SK-N-SH (cell line): ENCODE measurements around the gene MIOS. TPM values are rescaled to one million over a fixed set of nuclear protein-coding genes. Genes with fewer than 3 reads are reported as not detected.

Experiments used
- CTCF ChIA-PET: fragments of 300-600, 350-600 bp; formaldehyde crosslinking; extraction: SDS; loops from one replicate; lab custom pipeline; 2021; lab: Yijun Ruan, JAX
- POLR2A ChIA-PET: fragments of 350-600 bp; sonication (Branson Sonifier 250); formaldehyde crosslinking; extraction: SDS; loops from one replicate; lab custom pipeline; 2020; ENCODE audit warnings: antibody characterized with exemption, inconsistent platforms; lab: Yijun Ruan, JAX
- DNase-seq: peaks from one replicate; pipeline ENCODE4 v3.0.0; 2012
- H2AFZ ChIP-seq: fragments of 200-600 bp; sonication (generic); 2 replicates; pipeline ENCODE4 v1.8.1; 2016; ENCODE audit warnings: antibody characterized with exemption, mild to moderate bottlenecking, low read depth
- H3F3A ChIP-seq: fragments of 200-600 bp; sonication (generic); replicated peaks from 2 replicates; pipeline ENCODE3; 2016; ENCODE audit warnings: antibody characterized with exemption, mild to moderate bottlenecking; ENCODE audit not compliant: insufficient read depth
- H3K27ac ChIP-seq, 2 experiments: fragments of 200-500 bp in 1 of 2; fragments of 200-600 bp in 1 of 2; sonication (Bioruptor generic) in 1 of 2; sonication (generic), shearing (Covaris generic) in 1 of 2; 2 replicates each; pipeline versions ENCODE4 v1.5.1 to v1.6.1; 2014 to 2016; ENCODE audit warnings: low read depth in 2 of 2, inconsistent platforms in 1 of 2, low read length in 1 of 2, mild to moderate bottlenecking in 1 of 2, mixed read lengths in 1 of 2
- H3K27me3 ChIP-seq: fragments of 200-600 bp; sonication (generic), shearing (Covaris generic); 2 replicates; pipeline ENCODE4 v1.6.1; 2016; ENCODE audit warnings: mixed run types; ENCODE audit not compliant: insufficient read depth
- H3K36me3 ChIP-seq, 2 experiments: fragments of 200-500 bp in 1 of 2; fragments of 200-600 bp in 1 of 2; sonication (Bioruptor generic) in 1 of 2; sonication (generic) in 1 of 2; replicated peaks in 1 of 2; 2 replicates each; pipeline versions ENCODE3 to v1.5.1; 2014 to 2016; ENCODE audit warnings: low read length in 1 of 2, mild to moderate bottlenecking in 1 of 2; ENCODE audit not compliant: insufficient read depth in 2 of 2, control insufficient read depth in 1 of 2
- H3K4me1 ChIP-seq, 2 experiments: fragments of 200-500 bp in 1 of 2; fragments of 200-600 bp in 1 of 2; sonication (Bioruptor generic) in 1 of 2; sonication (generic), shearing (Covaris generic) in 1 of 2; 2 replicates each; pipeline versions ENCODE4 v1.5.1 to v1.6.1; 2014 to 2016; ENCODE audit warnings: low read depth in 1 of 2, low read length in 1 of 2, mixed run types in 1 of 2; ENCODE audit not compliant: insufficient read depth in 2 of 2, control insufficient read depth in 1 of 2
- H3K4me2 ChIP-seq: fragments of 200-600 bp; sonication (generic), shearing (Covaris generic); 2 replicates; pipeline ENCODE4 v1.6.1; 2017; ENCODE audit warnings: mixed run types
- H3K4me3 ChIP-seq, 2 experiments: fragments of 200-500 bp in 1 of 2; fragments of 200-600 bp in 1 of 2; sonication (Bioruptor generic) in 1 of 2; sonication (generic), shearing (Covaris generic) in 1 of 2; 2 replicates each; pipeline versions ENCODE4 v1.5.1 to v1.8.1; 2014 to 2016; ENCODE audit warnings: low read depth in 2 of 2, inconsistent platforms in 1 of 2, low read length in 1 of 2, mild to moderate bottlenecking in 1 of 2, mixed read lengths in 1 of 2, moderate library complexity in 1 of 2
- H3K79me2 ChIP-seq: fragments of 200-600 bp; sonication (generic); 2 replicates; pipeline ENCODE4 v1.8.1; 2017; ENCODE audit warnings: mild to moderate bottlenecking; ENCODE audit not compliant: insufficient read depth
- H3K9ac ChIP-seq: fragments of 200-600 bp; sonication (generic); 2 replicates; pipeline ENCODE4 v1.6.1; 2017; ENCODE audit warnings: mixed run types
- H3K9me2 ChIP-seq: fragments of 200-600 bp; sonication (generic); 2 replicates; pipeline ENCODE4 v1.6.1; 2017; ENCODE audit warnings: mixed run types
- H3K9me3 ChIP-seq: fragments of 200-600 bp; sonication (generic); 2 replicates; pipeline ENCODE4 v1.6.1; 2017; ENCODE audit warnings: mixed run types, mild to moderate bottlenecking, moderate library complexity
- H4K20me1 ChIP-seq: fragments of 200-600 bp; sonication (generic); 2 replicates; pipeline ENCODE4 v1.6.1; 2017; ENCODE audit warnings: mild to moderate bottlenecking, mixed run types; ENCODE audit not compliant: insufficient read depth
- CHD2 ChIP-seq: fragments of 150-350 bp; IDR thresholded peaks from 2 replicates; pipeline ENCODE4 v1.6.1; 2018; ENCODE audit warnings: low read length; ENCODE audit not compliant: partially characterized antibody
- MXI1 ChIP-seq: IDR thresholded peaks from 2 replicates; pipeline ENCODE4 v1.6.1; 2012; ENCODE audit warnings: mild to moderate bottlenecking, low read depth, low read length, improper control_type of control experiment
- RCOR1 ChIP-seq: fragments of 150-350 bp; IDR thresholded peaks from 2 replicates; pipeline ENCODE4 v1.6.1; 2017; ENCODE audit warnings: antibody characterized with exemption, low read length
- TAF1 ChIP-seq: IDR thresholded peaks from 2 replicates; pipeline ENCODE4 v1.6.1; 2012; ENCODE audit warnings: low read depth, mild to moderate bottlenecking, low read length, moderate library complexity, borderline replicate concordance
- YY1 ChIP-seq: IDR thresholded peaks from 2 replicates; pipeline ENCODE4 v1.4.0; 2012; ENCODE audit warnings: low read depth, mild to moderate bottlenecking
- ZBTB33 ChIP-seq: IDR thresholded peaks from 2 replicates; pipeline ENCODE4 v1.4.0; 2012; ENCODE audit warnings: low read depth, borderline replicate concordance
- WGBS: methylation state at CpG from one replicate; pipeline ENCODE4 v1.1.6; 2017; ENCODE audit warnings: low lambda C conversion rate; 5-methylcytosine and 5-hydroxymethylcytosine counted together
- polyA plus RNA-seq, 3 experiments: library from polyadenylated mRNA; depleted of rRNA; stranded (reverse); fragments of >200 nt; gene quantifications; 2 replicates each; pipeline ENCODE4 v1.2.3, GENCODE V29; 2012
- TF ChIP-seq, protein P1 (sequence below): IDR thresholded peaks from 2 replicates; pipeline ENCODE4; 2012
- TF ChIP-seq, protein P2 (sequence below): IDR thresholded peaks from 2 replicates; pipeline ENCODE4 v1.4.0; 2012; ENCODE audit warnings: low read depth

Gene MIOS
- polyA plus RNA-seq, 1 of the 3 experiments (the other 2 are of a cell fraction) = 16.4 TPM

GRCh38 chr7:7554021-7554432 is 12.7 kb upstream of the MIOS start:
- Histone ChIP-seq H3K4me2 (no peak overlapping the region), H2AFZ (no peak overlapping the region), H3K4me1 (peaks cover 7 to 15% of the 10 kb centered on the region in 2 experiments; a peak in 2 of 4 replicates), H3K9me3 (peaks cover 7% of the 10 kb centered on the region; the same call in 1 of the 2 replicates), H3K36me3 (peaks cover 0 to 4% of the 10 kb centered on the region in 2 experiments), H4K20me1 (no peaks in the 10 kb centered on the region), H3K27me3 (no peaks in the 10 kb centered on the region), H3F3A (no peaks in the 10 kb centered on the region), H3K9ac (no peak overlapping the region), H3K4me3 (no peak overlapping the region), H3K79me2 (no peaks in the 10 kb centered on the region), H3K9me2 (no peaks in the 10 kb centered on the region), H3K27ac (peak overlapping the region in 1 of 2 experiments; percentile 25; a peak in 2 of 4 replicates)
- no peak for TF ChIP-seq YY1
- no peak for TF ChIP-seq CHD2
- no peak for TF ChIP-seq RCOR1
- TF ChIP-seq ZBTB33 = no peak
- WGBS = 82% methylated on average over 5 of the region's 5 CpGs
- no peak for DNase-seq
- POLR2A ChIA-PET = no interaction called here
- CTCF ChIA-PET = interaction anchor here (0.7 to 1.3 kb wide), 4 partner anchors 10 to 451 kb away, joined by 3 to 5 read pairs (median 4); no protein-coding TSS in a partner anchor

- DNase-seq = peak; percentile 53
- CTCF ChIA-PET = interaction anchor here (0.8 to 1.3 kb wide), 4 partner anchors 12 to 452 kb away, joined by 3 to 5 read pairs (median 4); no protein-coding TSS in a partner anchor
- no peak overlapping the region for H3K9ac ChIP-seq
Observed at GRCh38 chr7:7554649-7555575, 11.8 kb upstream of the MIOS start.

More at GRCh38 chr7:7554649-7555575, 11.8 kb upstream of the MIOS start:
- H2AFZ ChIP-seq = no peak overlapping the region
- H3K79me2 ChIP-seq = no peaks in the 10 kb centered on the region
- H3K9me3 ChIP-seq = peaks cover 7% of the 10 kb centered on the region; the same call in 1 of the 2 replicates
- peaks cover 7 to 15% of the 10 kb centered on the region in 2 experiments; a peak in 2 of 4 replicates for H3K4me1 ChIP-seq
- no peaks in the 10 kb centered on the region for H3K27me3 ChIP-seq
- no peaks in the 10 kb centered on the region for H3F3A ChIP-seq
- peak overlapping the region in 1 of 2 experiments; percentile 39; a peak in 2 of 4 replicates for H3K27ac ChIP-seq
- no peaks in the 10 kb centered on the region for H4K20me1 ChIP-seq
- 51% methylated on average over 8 of the region's 8 CpGs for WGBS
- TF ChIP-seq, protein P1, sequence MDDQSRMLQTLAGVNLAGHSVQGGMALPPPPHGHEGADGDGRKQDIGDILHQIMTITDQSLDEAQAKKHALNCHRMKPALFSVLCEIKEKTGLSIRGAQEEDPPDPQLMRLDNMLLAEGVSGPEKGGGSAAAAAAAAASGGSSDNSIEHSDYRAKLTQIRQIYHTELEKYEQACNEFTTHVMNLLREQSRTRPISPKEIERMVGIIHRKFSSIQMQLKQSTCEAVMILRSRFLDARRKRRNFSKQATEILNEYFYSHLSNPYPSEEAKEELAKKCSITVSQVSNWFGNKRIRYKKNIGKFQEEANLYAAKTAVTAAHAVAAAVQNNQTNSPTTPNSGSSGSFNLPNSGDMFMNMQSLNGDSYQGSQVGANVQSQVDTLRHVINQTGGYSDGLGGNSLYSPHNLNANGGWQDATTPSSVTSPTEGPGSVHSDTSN = no peak
- TF ChIP-seq, protein P2, sequence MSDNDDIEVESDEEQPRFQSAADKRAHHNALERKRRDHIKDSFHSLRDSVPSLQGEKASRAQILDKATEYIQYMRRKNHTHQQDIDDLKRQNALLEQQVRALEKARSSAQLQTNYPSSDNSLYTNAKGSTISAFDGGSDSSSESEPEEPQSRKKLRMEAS = no peak
- TF ChIP-seq TAF1 (no peak), MXI1 (no peak)
- H3K9me2 ChIP-seq = no peaks in the 10 kb centered on the region
- no peak overlapping the region for H3K4me3 ChIP-seq
- POLR2A ChIA-PET = no interaction called here
- H3K36me3 ChIP-seq = peaks cover 0 to 4% of the 10 kb centered on the region in 2 experiments
- no peak overlapping the region for H3K4me2 ChIP-seq
